ENCODE measurements around the gene ZBTB49.

Gene ZBTB49

GRCh38 chr4:4358093-4358854 lies 68.2 kb downstream of the ZBTB49 start:
- DNase-seq = no peak

GRCh38 chr4:4361883-4362282 lies 71.8 kb downstream of the ZBTB49 start:
- DNase-seq = no peak

- no peak for DNase-seq
Measured at GRCh38 chr4:4362991-4363697, 73.1 kb downstream of the ZBTB49 start.

- DNase-seq = no peak
Measured at GRCh38 chr4:4364061-4364460, 74.0 kb downstream of the ZBTB49 start.

- DNase-seq = no peak
Measured at GRCh38 chr4:4364486-4365208, 74.6 kb downstream of the ZBTB49 start.

- DNase-seq = no peak
Measured at GRCh38 chr4:4368809-4369580, 78.9 kb downstream of the ZBTB49 start.
